Activated CD8-positive, alpha-beta memory T cell treated with anti-CD3 and anti-CD28 coated beads, Interleukin-2, amount 50 U/mL, for 24 hours (primary cell): ENCODE measurements around the gene ATM.
"Not testable (repeated sequence)": the region's sequence is repeated elsewhere in the genome, so short reads cannot be mapped to it uniquely, and the experiment has no call there.

Source experiments
- DNase-seq: peaks from one replicate; pipeline ENCODE4 v3.0.0-alpha.2; 2020; ENCODE audit errors: extremely low read depth

ATM gene

GRCh38 chr11:108369064-108369463 lies 146.2 kb downstream of the ATM start:
- DNase-seq = no peak

GRCh38 chr11:108370315-108370714 lies 147.4 kb downstream of the ATM start:
- DNase-seq = no peak

- DNase-seq = no peak
These were observed 148.1 kb downstream of the ATM start for GRCh38 chr11:108370990-108371389.

DNA sequence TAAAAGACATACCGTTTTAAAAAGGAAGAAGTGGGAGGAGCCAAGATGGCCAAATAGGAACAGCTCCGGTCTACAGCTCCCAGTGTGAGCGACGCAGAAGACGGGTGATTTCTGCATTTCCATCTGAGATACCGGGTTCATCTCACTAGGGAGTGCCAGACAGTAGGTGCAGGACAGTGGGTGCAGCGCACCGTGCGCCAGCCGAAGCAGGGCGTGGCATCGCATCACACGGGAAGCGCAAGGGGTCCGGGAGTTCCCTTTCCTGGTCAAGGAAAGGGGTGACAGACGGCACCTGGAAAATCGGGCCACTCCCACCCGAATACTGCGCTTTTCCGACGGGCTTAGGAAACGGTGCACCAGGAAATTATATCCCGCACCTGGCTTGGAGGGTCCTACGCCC lies 150.6 kb downstream of the ATM start:
- not testable (repeated sequence) for DNase-seq

GRCh38 chr11:108388576-108388975 lies 165.7 kb downstream of the ATM start:
- no peak for DNase-seq

DNA sequence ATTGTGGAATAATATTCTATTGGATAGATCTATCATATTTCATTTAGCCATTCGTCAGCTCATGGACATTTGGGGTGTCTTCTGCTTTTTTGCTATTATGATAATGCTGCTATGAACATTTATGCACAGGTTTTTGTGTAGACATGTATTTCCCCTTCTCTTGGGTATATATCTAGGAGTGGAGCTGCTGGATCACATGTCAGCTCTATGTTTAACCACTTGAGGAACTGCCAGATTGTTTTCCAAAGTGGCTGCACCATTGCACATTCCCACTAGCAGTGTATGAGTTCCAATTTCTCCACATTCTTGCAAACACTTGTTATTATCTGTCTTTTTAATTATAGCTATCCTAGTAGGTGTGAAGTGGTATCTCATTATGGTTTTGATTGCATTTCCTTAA lies 169.5 kb downstream of the ATM start:
- DNase-seq = no peak

GRCh38 chr11:108393046-108393445 lies 170.2 kb downstream of the ATM start:
- no peak for DNase-seq

GRCh38 chr11:108394744-108395284 lies 171.9 kb downstream of the ATM start:
- no peak for DNase-seq

DNA sequence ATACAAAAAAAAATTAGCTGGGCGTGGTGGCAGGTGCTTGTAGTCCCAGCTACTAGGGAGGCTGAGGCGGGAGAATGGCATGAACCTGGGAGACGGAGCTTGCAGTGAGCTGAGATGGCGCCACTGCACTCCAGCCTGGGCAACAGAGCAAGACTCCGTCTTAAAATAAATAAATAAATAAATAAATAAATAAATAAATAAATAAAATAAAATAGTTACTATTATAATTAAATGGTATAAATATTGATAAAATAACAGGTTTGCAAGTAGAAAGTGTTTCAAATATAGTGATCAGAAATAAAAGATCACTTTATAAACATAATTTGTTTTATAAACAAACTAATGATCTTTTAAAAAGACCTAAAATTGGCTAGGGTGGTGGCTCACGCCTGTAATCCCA lies 173.8 kb downstream of the ATM start:
- not testable (repeated sequence) for DNase-seq

DNA sequence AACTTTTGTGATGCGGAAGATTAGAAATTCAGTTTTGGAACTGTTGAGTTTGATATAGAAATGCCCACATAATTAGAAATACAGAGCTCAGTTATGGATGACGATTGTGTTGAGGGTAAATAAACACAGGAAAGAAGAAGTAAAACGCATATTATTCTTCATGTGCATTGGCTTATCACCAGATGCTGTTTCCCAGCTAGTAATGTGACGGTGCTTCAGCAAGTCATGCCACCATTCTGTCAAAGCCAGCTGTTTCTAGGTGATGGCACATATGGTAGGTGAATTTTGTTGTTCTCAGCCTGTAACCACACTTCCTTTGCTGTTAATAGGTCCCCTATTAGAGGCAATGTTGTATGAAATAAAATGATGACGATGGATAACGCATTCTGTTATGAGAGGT lies 175.6 kb downstream of the ATM start:
- DNase-seq = no peak

DNA sequence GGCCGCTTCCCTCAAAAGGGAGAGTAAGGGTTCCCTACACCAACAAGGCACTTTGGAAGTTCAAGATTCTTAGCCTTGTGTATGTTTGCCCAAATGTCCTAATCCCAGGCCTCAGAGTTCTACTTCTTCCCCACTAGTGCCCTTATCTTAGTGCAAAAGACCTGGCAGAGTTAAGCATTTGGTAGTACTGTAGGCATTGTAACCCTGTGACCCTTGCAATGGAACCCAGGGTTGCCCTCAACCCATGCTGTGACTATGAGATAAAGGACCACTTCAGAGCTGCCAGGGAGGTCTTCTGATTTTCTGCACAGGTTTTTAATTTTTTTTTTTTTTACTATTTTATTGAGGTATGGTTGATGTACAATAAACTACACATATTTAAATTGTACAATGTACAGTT lies 179.4 kb downstream of the ATM start:
- no peak for DNase-seq

- no peak for DNase-seq
These were observed 180.2 kb downstream of the ATM start for GRCh38 chr11:108403052-108403451.

GRCh38 chr11:108405706-108406105 lies 182.8 kb downstream of the ATM start:
- no peak for DNase-seq

DNA sequence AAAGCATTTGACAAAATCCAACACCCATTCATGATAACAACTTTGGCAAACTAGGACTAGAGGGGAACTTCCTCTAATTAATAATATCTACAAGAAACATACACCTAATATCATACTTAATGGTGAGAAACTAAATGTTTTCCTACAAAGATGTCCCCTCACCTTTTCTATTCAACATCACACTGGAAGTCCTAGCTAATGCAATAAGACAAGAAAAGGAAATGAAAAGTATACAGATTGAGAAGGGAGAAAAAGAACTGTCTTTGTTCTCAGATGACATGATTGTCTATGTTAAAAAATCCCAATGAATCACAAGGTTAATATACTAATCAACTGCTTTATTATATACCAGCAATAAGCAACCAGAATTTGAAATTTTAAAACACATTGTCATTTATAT lies 192.1 kb downstream of the ATM start:
- DNase-seq = no peak

DNA sequence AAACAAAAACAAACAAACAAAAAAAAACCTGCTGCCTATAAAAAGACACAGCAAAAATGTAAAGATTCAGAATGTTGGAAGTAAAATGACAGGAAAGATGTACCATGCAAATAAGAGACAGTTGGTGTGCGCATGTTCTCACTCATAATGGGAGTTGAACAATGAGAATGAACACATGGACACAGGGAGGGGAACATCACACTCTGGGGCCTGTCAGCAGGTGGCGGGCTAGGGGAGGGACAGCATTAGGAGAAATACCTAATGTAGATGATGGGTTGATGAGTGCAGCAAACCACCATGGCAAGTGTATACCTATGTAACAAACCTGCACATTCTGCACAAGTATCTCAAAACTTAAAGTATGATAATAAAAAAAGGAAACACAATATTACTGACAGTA lies 194.7 kb downstream of the ATM start:
- DNase-seq = not testable (repeated sequence)
